ENCODE measurements around the gene RITA1. TPM values are rescaled to one million over a fixed set of nuclear protein-coding genes. Genes with fewer than 3 reads are reported as not detected.

Gene RITA1
- polyA plus RNA-seq, 2 of the 4 experiments (the other 2 are of a cell fraction), result 18.6 to 20.5 TPM

- DNase-seq (ENCODE audit: low read depth in 1 of 2, low spot score in 1 of 2), result no peak
- peaks cover 15% of the 10 kb centered on the region; the same call in 2 of the 3 replicates for H3K4me1 ChIP-seq
- no peak for ATAC-seq
- no peak for FAIRE-seq
- H3K4me3 ChIP-seq, result no peak overlapping the region
- CTCF ChIA-PET, result interaction anchor here (0.6 to 1.2 kb wide), 4 partner anchors 9 to 215 kb away, joined by 3 read pairs; no protein-coding TSS in a partner anchor
- no peak for TF ChIP-seq POLR2A (IDR thresholded peaks at IDR 0.05; ENCODE audit: low read length)
- TF ChIP-seq FOXS1 (CRISPR knock-in tag; IDR thresholded peaks at IDR 0.05), result no peak
- TF ChIP-seq ZFP36 (IDR thresholded peaks at IDR 0.05; ENCODE audit: borderline replicate concordance, partially characterized antibody), result no peak
- TF ChIP-seq CEBPB (IDR thresholded peaks at IDR 0.05), result no peak
- no peak for TF ChIP-seq NFE2L2 (conservative IDR thresholded peaks at IDR 0.05; ENCODE audit: low read length)
- no peak for TF ChIP-seq EP300 (IDR thresholded peaks at IDR 0.05)
- no peak for TF ChIP-seq PHF8 (IDR thresholded peaks at IDR 0.05; ENCODE audit: borderline replicate concordance, low read depth)
- no peak overlapping the region for H3K4me2 ChIP-seq
- H3K27ac ChIP-seq, result no peak overlapping the region; a peak in 1 of 6 replicates
- POLR2A ChIA-PET, result interaction anchor here (0.5 to 1.9 kb wide), 2 partner anchors 9 to 45 kb away, joined by 3 to 4 read pairs; partner anchors contain the start of genes DDX54, RITA1 and TPCN1
- H3K9me3 ChIP-seq, result no peaks in the 10 kb centered on the region
- WGBS (ENCODE audit: missing lambda C conversion rate), result 91% methylated on average over 15 of the region's 15 CpGs
Observed at GRCh38 chr12:113230315-113231234, 45.1 kb downstream of the RITA1 start.

- POLR2A ChIA-PET, result interaction anchor here (0.5 to 1.9 kb wide), 3 partner anchors 10 to 104 kb away, joined by 3 to 4 read pairs (median 4); partner anchors contain the start of genes DDX54, RITA1, SLC8B1 and TPCN1
- Histone ChIP-seq H3K4me2 (no peak overlapping the region), H3K4me3 (no peak overlapping the region), H3K4me1 (peaks cover 16% of the 10 kb centered on the region; the same call in 2 of the 3 replicates), H3K27ac (peak overlapping the region in 1 of 2 experiments; percentile 17; a peak in 3 of 6 replicates), H3K9me3 (no peaks in the 10 kb centered on the region)
- CTCF ChIA-PET, result interaction anchor here (0.6 to 1.2 kb wide), 3 partner anchors 9 to 214 kb away, joined by 3 to 4 read pairs (median 3); no protein-coding TSS in a partner anchor
- no peak for TF ChIP-seq JUN (IDR thresholded peaks at IDR 0.05)
- TF ChIP-seq FOSL2 (IDR thresholded peaks at IDR 0.05), result no peak
- peak; percentile 22; the same call in 1 of the 2 replicates for TF ChIP-seq FOSL2 (CRISPR knock-in tag; IDR thresholded peaks at IDR 0.05)
- ATAC-seq (peak in 1 of 2 experiments; percentile 29; a peak in 2 of 6 replicates), FAIRE-seq (no peak), DNase-seq (ENCODE audit: low read depth in 1 of 2, low spot score in 1 of 2) (peak in 1 of 2 experiments; percentile 36)
- 86% methylated on average over 8 of the region's 8 CpGs for WGBS (ENCODE audit: missing lambda C conversion rate)
Observed at GRCh38 chr12:113231235-113232088, 45.9 kb downstream of the RITA1 start.

- Histone ChIP-seq H3K4me3 (no peak overlapping the region), H3K9me3 (no peaks in the 10 kb centered on the region), H3K4me1 (peaks cover 17% of the 10 kb centered on the region; the same call in 2 of the 3 replicates), H3K4me2 (no peak overlapping the region), H3K27ac (peak overlapping the region in 1 of 2 experiments; percentile 17; a peak in 2 of 6 replicates)
- FAIRE-seq, result no peak
- DNase-seq (ENCODE audit: low read depth in 1 of 2, low spot score in 1 of 2), result no peak
- ATAC-seq, result no peak; a peak in 1 of 6 replicates
- 95% methylated on average over 17 of the region's 18 CpGs for WGBS (ENCODE audit: missing lambda C conversion rate)
- ChIA-PET POLR2A (interaction anchor here (1.0 kb wide), 1 partner anchor 103 kb away, joined by 4 read pairs; the partner anchor contains the start of gene SLC8B1), CTCF (interaction anchor here (0.6 kb wide), 1 partner anchor 35 kb away, joined by 4 read pairs; no protein-coding TSS in a partner anchor)
- TF ChIP-seq JUN (IDR thresholded peaks at IDR 0.05) (no peak), MAX (IDR thresholded peaks at IDR 0.05) (no peak), PBX3 (IDR thresholded peaks at IDR 0.05) (no peak), NFE2L2 (conservative IDR thresholded peaks at IDR 0.05; ENCODE audit: low read length) (no peak)
Observed at GRCh38 chr12:113232089-113232839, 46.7 kb downstream of the RITA1 start.
